HepG2 (cell line): Measurements from ENCODE around the gene POLR3K. TPM values are rescaled to one million over a fixed set of nuclear protein-coding genes. Genes with fewer than 3 reads are reported as not detected.

Experiments
- ELF1 ChIP-seq: sonication (generic); formaldehyde crosslinking; IDR thresholded peaks from 2 replicates; pipeline ENCODE4 v1.4.0; 2020; ENCODE audit warnings: missing genetic modification reagents
- GRHL1 ChIP-seq: sonication (generic); formaldehyde crosslinking; conservative IDR thresholded peaks from 2 replicates; pipeline ENCODE4 v1.8.0; 2022; ENCODE audit warnings: missing genetic modification reagents
- HOMEZ ChIP-seq: IDR thresholded peaks from 2 replicates; pipeline ENCODE4 v1.6.1; 2016; ENCODE audit warnings: low read depth
- IRF2 ChIP-seq: IDR thresholded peaks from 2 replicates; pipeline ENCODE4 v1.6.1; 2018; ENCODE audit warnings: missing genetic modification reagents, missing compliant biosample characterization
- MAF1 ChIP-seq: sonication (generic); formaldehyde crosslinking; IDR thresholded peaks from 2 replicates; pipeline ENCODE4 v1.5.0; 2020; ENCODE audit warnings: missing genetic modification reagents, borderline replicate concordance
- MED1 ChIP-seq: sonication (generic); formaldehyde crosslinking; IDR thresholded peaks from 2 replicates; pipeline ENCODE4 v1.4.0; 2020; ENCODE audit warnings: missing genetic modification reagents
- MLXIP ChIP-seq: sonication (generic); formaldehyde crosslinking; IDR thresholded peaks from 2 replicates; pipeline ENCODE4 v1.9.0; 2021; ENCODE audit warnings: missing genetic modification reagents, borderline replicate concordance
- MTF1 ChIP-seq: sonication (generic); formaldehyde crosslinking; IDR thresholded peaks from 2 replicates; pipeline ENCODE4 v1.5.0; 2020; ENCODE audit warnings: missing genetic modification reagents
- PHF20 ChIP-seq: sonication (generic); formaldehyde crosslinking; IDR thresholded peaks from 2 replicates; pipeline ENCODE4 v1.5.0; 2020; ENCODE audit warnings: mild to moderate bottlenecking, missing genetic modification reagents
- ZBTB3 ChIP-seq: sonication (generic); formaldehyde crosslinking; IDR thresholded peaks from 2 replicates; pipeline ENCODE4 v1.4.0; 2020; ENCODE audit warnings: low read depth, mild to moderate bottlenecking, moderate library complexity, missing genetic modification reagents, borderline replicate concordance
- ZMYM3 ChIP-seq: sonication (generic); formaldehyde crosslinking; IDR thresholded peaks from 2 replicates; pipeline ENCODE4 v1.5.1; 2020; ENCODE audit warnings: mild to moderate bottlenecking, missing genetic modification reagents
- ZNF160 ChIP-seq: sonication (generic); formaldehyde crosslinking; IDR thresholded peaks from 2 replicates; pipeline ENCODE4 v1.8.0; 2022; ENCODE audit warnings: mild to moderate bottlenecking, inconsistent platforms, missing genetic modification reagents
- ZNF263 ChIP-seq: sonication (generic); formaldehyde crosslinking; IDR thresholded peaks from 2 replicates; pipeline ENCODE4 v1.4.0; 2020; ENCODE audit warnings: missing genetic modification reagents
- ZNF460 ChIP-seq: sonication (generic); formaldehyde crosslinking; IDR thresholded peaks from 2 replicates; pipeline ENCODE4 v1.5.1; 2020; ENCODE audit warnings: missing genetic modification reagents, mild to moderate bottlenecking, borderline replicate concordance
- ZNF598 ChIP-seq: sonication (generic); formaldehyde crosslinking; IDR thresholded peaks from 2 replicates; pipeline ENCODE4 v1.5.1; 2020; ENCODE audit warnings: mild to moderate bottlenecking, missing genetic modification reagents, borderline replicate concordance
- polyA plus RNA-seq, 8 experiments: library from polyadenylated mRNA; depleted of rRNA in 3 of 8; stranded (reverse) in 7 of 8; unstranded in 1 of 8; fragments of >200 nt; fragmentation: Illumina TruSeq in 4 of 8; extraction: Trizol in 4 of 8; gene quantifications; 2 replicates each; pipeline versions ENCODE4 v1.2.1 to v1.2.3, GENCODE V29; 2011 to 2016; ENCODE audit warnings: low read depth in 4 of 8, missing spikeins in 1 of 8, mixed read lengths in 1 of 8; ENCODE audit not compliant: insufficient read depth in 1 of 8
- total RNA-seq, 5 experiments: library from RNA; depleted of rRNA; stranded (reverse); fragments of >200 nt; fragmentation: Illumina TruSeq; extraction: Trizol; gene quantifications; 2 replicates each; pipeline ENCODE4 v1.2.3, GENCODE V29; 2016; ENCODE audit warnings: low read depth in 1 of 5
- TF ChIP-seq, protein P1 (sequence below): sonication (generic); formaldehyde crosslinking; IDR thresholded peaks from 2 replicates; pipeline ENCODE4 v1.4.0; 2020; ENCODE audit warnings: missing genetic modification reagents, borderline replicate concordance
- TF ChIP-seq, protein P2 (sequence below): sonication (generic); formaldehyde crosslinking; IDR thresholded peaks from 2 replicates; pipeline ENCODE4 v1.4.0; 2020; ENCODE audit warnings: missing genetic modification reagents
- TF ChIP-seq, protein P3 (sequence below): sonication (generic); formaldehyde crosslinking; IDR thresholded peaks from 2 replicates; pipeline ENCODE4 v1.4.0; 2020; ENCODE audit warnings: missing genetic modification reagents; ENCODE audit errors: not compliant biosample characterization

Gene POLR3K
- total and polyA plus RNA-seq, 2 of the 13 experiments (the other 11 are each of a cell fraction or from before 2014, with no cell fraction given): 14.8 to 18.8 TPM

- TF ChIP-seq, protein P1, sequence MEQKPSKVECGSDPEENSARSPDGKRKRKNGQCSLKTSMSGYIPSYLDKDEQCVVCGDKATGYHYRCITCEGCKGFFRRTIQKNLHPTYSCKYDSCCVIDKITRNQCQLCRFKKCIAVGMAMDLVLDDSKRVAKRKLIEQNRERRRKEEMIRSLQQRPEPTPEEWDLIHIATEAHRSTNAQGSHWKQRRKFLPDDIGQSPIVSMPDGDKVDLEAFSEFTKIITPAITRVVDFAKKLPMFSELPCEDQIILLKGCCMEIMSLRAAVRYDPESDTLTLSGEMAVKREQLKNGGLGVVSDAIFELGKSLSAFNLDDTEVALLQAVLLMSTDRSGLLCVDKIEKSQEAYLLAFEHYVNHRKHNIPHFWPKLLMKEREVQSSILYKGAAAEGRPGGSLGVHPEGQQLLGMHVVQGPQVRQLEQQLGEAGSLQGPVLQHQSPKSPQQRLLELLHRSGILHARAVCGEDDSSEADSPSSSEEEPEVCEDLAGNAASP (CRISPR knock-in tag): no peak
- TF ChIP-seq ZNF460 (CRISPR knock-in tag) (no peak), IRF2 (CRISPR knock-in tag) (0 out of 2 replicates have a peak, but pooled peaks have one; percentile 14), HOMEZ (CRISPR knock-in tag) (no peak), GRHL1 (CRISPR knock-in tag) (no peak), MED1 (CRISPR knock-in tag) (peak; percentile 51), ZMYM3 (CRISPR knock-in tag) (peak; percentile 5; the same call in 1 of the 2 replicates), MLXIP (no peak), ZNF598 (CRISPR knock-in tag) (0 out of 2 replicates have a peak, but pooled peaks have one; percentile 31), PHF20 (no peak), ZNF263 (CRISPR knock-in tag) (no peak), ELF1 (peak; percentile 55; the same call in 1 of the 2 replicates), ZBTB3 (CRISPR knock-in tag) (no peak), MAF1 (CRISPR knock-in tag) (no peak), MTF1 (CRISPR knock-in tag) (no peak), ZNF160 (no peak)
- TF ChIP-seq, protein P2, sequence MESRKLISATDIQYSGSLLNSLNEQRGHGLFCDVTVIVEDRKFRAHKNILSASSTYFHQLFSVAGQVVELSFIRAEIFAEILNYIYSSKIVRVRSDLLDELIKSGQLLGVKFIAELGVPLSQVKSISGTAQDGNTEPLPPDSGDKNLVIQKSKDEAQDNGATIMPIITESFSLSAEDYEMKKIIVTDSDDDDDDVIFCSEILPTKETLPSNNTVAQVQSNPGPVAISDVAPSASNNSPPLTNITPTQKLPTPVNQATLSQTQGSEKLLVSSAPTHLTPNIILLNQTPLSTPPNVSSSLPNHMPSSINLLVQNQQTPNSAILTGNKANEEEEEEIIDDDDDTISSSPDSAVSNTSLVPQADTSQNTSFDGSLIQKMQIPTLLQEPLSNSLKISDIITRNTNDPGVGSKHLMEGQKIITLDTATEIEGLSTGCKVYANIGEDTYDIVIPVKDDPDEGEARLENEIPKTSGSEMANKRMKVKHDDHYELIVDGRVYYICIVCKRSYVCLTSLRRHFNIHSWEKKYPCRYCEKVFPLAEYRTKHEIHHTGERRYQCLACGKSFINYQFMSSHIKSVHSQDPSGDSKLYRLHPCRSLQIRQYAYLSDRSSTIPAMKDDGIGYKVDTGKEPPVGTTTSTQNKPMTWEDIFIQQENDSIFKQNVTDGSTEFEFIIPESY (CRISPR knock-in tag): no peak
- TF ChIP-seq, protein P3, sequence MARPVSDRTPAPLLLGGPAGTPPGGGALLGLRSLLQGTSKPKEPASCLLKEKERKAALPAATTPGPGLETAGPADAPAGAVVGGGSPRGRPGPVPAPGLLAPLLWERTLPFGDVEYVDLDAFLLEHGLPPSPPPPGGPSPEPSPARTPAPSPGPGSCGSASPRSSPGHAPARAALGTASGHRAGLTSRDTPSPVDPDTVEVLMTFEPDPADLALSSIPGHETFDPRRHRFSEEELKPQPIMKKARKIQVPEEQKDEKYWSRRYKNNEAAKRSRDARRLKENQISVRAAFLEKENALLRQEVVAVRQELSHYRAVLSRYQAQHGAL (CRISPR knock-in tag): no peak
Measured at GRCh38 chr16:76535-77272, 23.3 kb upstream of the POLR3K start (continued).
